ENCODE data around the gene ABO.
"Not testable (repeated sequence)": the region's sequence is repeated elsewhere in the genome, so short reads cannot be mapped to it uniquely, and the experiment has no call there.

Gene ABO

DNA sequence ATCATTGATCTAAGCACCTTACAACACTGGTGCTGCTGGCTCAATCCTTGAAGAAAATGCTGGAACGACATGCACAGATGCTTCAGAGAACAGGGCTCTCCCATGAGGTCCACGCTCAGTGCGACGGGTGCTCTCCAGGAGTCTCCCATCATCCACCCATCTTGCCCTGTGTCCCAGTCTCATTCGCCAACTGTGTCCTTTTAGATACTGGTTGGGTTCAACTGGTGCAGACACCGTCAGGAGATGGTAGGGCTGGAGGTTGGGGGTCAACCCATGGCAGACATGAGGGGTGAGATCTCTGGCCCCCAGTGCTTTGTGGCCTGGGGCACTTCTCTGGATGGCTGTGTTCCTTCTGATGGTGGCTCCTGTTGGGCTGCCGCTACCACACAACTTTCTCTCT is 64.4 kb downstream of the ABO start:
- H3K9me2 ChIP-seq (replicated peaks; ENCODE audit: insufficient read depth, low read length): no peaks in the 10 kb centered on the region
- H2AFZ ChIP-seq (ENCODE audit: low read depth, low read length, severe bottlenecking): no peak overlapping the region
- no peaks in the 10 kb centered on the region for H4K20me1 ChIP-seq (ENCODE audit: low read depth, low read length)
- H3K4me2 ChIP-seq (ENCODE audit: low read depth, low read length, poor library complexity, severe bottlenecking): no peak overlapping the region
- H3K4me3 ChIP-seq (ENCODE audit: insufficient read depth, low read length, poor library complexity, severe bottlenecking): no peak overlapping the region
- H3K36me3 ChIP-seq (ENCODE audit: low read length): no peaks in the 10 kb centered on the region
- no peak for TF ChIP-seq EZH2phosphoT487 (conservative IDR thresholded peaks at IDR 0.05; ENCODE audit: low read length)
- TF ChIP-seq, protein P1, sequence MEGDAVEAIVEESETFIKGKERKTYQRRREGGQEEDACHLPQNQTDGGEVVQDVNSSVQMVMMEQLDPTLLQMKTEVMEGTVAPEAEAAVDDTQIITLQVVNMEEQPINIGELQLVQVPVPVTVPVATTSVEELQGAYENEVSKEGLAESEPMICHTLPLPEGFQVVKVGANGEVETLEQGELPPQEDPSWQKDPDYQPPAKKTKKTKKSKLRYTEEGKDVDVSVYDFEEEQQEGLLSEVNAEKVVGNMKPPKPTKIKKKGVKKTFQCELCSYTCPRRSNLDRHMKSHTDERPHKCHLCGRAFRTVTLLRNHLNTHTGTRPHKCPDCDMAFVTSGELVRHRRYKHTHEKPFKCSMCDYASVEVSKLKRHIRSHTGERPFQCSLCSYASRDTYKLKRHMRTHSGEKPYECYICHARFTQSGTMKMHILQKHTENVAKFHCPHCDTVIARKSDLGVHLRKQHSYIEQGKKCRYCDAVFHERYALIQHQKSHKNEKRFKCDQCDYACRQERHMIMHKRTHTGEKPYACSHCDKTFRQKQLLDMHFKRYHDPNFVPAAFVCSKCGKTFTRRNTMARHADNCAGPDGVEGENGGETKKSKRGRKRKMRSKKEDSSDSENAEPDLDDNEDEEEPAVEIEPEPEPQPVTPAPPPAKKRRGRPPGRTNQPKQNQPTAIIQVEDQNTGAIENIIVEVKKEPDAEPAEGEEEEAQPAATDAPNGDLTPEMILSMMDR (IDR thresholded peaks at IDR 0.05; ENCODE audit: insufficient read depth, low read length, poor library complexity, severe bottlenecking): no peak
- H3K9me3 ChIP-seq (ENCODE audit: insufficient read depth, low read length): no peaks in the 10 kb centered on the region
- H3K9ac ChIP-seq (ENCODE audit: low read length): no peak overlapping the region
- no peak overlapping the region for H3K27ac ChIP-seq (ENCODE audit: low read depth, low read length)
- no peaks in the 10 kb centered on the region for H3K79me2 ChIP-seq (ENCODE audit: insufficient read depth, low read length)
- H3K27me3 ChIP-seq (ENCODE audit: low read length): no peaks in the 10 kb centered on the region
- H3F3A ChIP-seq (ENCODE audit: insufficient read depth): no peaks in the 10 kb centered on the region

DNA sequence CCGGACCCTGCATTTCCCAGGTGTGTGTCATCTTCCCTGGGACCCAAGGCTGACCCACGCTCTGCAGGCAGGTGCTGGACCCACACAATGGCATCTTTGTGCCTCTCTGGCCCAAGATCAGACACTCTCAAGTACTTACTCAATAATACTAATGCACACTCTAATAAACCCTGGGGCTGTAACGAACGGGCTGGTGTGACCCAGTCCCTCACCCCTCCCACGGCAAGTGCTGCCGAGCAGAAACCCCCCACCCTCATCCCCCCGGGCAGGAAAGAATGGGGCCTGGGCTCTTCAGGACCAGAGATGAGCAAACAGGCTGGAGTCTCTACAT is 64.8 kb downstream of the ABO start:
- H3K27me3 ChIP-seq (ENCODE audit: low read length): no peaks in the 10 kb centered on the region
- no peak for TF ChIP-seq EZH2phosphoT487 (conservative IDR thresholded peaks at IDR 0.05; ENCODE audit: low read length)
- TF ChIP-seq, protein P1 (IDR thresholded peaks at IDR 0.05; ENCODE audit: insufficient read depth, low read length, poor library complexity, severe bottlenecking): no peak
- H3K4me3 ChIP-seq (ENCODE audit: insufficient read depth, low read length, poor library complexity, severe bottlenecking): no peak overlapping the region
- H3K36me3 ChIP-seq (ENCODE audit: low read length): no peaks in the 10 kb centered on the region
- H2AFZ ChIP-seq (ENCODE audit: low read depth, low read length, severe bottlenecking): no peak overlapping the region
- no peaks in the 10 kb centered on the region for H3K79me2 ChIP-seq (ENCODE audit: insufficient read depth, low read length)
- H4K20me1 ChIP-seq (ENCODE audit: low read depth, low read length): no peaks in the 10 kb centered on the region
- H3K9me3 ChIP-seq (ENCODE audit: insufficient read depth, low read length): no peaks in the 10 kb centered on the region
- H3K9me2 ChIP-seq (replicated peaks; ENCODE audit: insufficient read depth, low read length): no peaks in the 10 kb centered on the region
- H3K4me2 ChIP-seq (ENCODE audit: low read depth, low read length, poor library complexity, severe bottlenecking): no peak overlapping the region
- H3K27ac ChIP-seq (ENCODE audit: low read depth, low read length): no peak overlapping the region
- H3F3A ChIP-seq (ENCODE audit: insufficient read depth): no peaks in the 10 kb centered on the region
- no peak overlapping the region for H3K9ac ChIP-seq (ENCODE audit: low read length)

DNA sequence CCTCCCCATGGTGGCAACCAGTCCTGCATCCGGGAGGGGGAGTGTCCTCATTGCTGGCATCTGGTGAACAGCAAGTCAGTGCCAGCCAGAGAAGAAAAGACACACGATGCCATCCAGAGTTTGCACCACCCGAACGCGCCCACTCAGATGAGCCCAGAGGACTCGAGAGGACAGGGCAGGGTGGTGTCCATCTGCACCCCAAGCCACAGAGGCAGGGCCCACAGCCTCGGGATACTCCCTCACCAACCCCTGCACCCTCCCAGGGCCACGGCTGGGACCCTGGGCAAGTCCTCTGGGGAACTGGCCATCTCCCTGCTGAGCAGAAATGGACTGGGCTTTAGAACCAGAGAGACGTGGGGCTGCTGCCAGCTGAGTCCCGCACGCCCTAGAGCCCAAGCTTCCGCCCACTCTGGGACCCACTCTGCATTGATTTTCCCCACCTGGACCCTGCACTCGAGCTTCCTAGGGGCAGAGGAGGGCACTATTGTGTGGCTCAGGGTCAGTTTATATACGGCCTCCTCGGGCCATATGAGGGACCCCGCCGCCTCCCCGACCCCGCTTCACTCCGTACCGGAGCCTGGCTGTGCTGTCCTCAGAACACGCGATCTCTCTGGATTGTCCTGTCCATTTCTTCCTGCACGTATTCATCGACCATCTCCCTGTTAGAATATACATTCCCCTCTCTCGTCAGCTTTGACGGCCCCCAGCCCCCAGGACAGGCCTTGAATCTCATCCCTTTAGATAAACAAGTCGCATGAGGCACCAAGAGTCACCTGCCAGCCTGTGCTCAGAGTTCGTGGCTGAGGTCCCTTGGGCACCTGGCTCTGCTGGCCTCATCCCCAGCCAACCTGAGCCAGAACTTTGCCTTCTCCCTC is 65.4 kb downstream of the ABO start:
- not testable (repeated sequence) for H4K20me1 ChIP-seq (ENCODE audit: low read depth, low read length); H3K4me2 ChIP-seq (ENCODE audit: low read depth, low read length, poor library complexity, severe bottlenecking); H3K79me2 ChIP-seq (ENCODE audit: insufficient read depth, low read length); H3K27me3 ChIP-seq (ENCODE audit: low read length); H3K9me2 ChIP-seq (replicated peaks; ENCODE audit: insufficient read depth, low read length); H3K9me3 ChIP-seq (ENCODE audit: insufficient read depth, low read length); H3K4me3 ChIP-seq (ENCODE audit: insufficient read depth, low read length, poor library complexity, severe bottlenecking); H3F3A ChIP-seq (ENCODE audit: insufficient read depth); H3K27ac ChIP-seq (ENCODE audit: low read depth, low read length); H2AFZ ChIP-seq (ENCODE audit: low read depth, low read length, severe bottlenecking); H3K36me3 ChIP-seq (ENCODE audit: low read length); H3K9ac ChIP-seq (ENCODE audit: low read length)

DNA sequence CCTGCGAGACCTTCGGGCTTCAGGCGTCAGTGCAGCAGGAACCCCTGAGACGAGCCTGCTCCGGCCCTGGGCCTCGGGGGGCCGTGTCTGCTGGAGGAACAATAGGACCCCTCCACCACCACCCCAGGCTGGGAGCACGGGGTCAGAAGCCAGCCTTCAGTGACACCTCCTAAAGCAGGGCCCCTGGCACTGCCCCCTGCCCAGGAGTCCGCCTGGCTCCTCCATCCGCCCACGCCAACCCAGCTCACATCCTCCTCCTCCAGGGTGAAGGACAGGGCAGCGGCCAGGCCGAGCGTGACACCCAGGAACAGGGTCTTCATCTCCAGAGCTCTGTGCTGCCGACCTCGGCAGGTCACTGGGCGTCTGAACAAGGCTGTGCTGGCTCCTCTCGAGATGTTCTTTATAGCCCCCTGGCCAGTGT is 66.1 kb downstream of the ABO start, which contains the start of gene OBP2B:
OBP2B (minus strand) TSS at position 371 of the 421 bp plus-strand sequence; CDS start at position 320, 51 bp downstream.
- H3F3A ChIP-seq (ENCODE audit: insufficient read depth); H3K9me3 ChIP-seq (ENCODE audit: insufficient read depth, low read length): not testable (repeated sequence)

DNA sequence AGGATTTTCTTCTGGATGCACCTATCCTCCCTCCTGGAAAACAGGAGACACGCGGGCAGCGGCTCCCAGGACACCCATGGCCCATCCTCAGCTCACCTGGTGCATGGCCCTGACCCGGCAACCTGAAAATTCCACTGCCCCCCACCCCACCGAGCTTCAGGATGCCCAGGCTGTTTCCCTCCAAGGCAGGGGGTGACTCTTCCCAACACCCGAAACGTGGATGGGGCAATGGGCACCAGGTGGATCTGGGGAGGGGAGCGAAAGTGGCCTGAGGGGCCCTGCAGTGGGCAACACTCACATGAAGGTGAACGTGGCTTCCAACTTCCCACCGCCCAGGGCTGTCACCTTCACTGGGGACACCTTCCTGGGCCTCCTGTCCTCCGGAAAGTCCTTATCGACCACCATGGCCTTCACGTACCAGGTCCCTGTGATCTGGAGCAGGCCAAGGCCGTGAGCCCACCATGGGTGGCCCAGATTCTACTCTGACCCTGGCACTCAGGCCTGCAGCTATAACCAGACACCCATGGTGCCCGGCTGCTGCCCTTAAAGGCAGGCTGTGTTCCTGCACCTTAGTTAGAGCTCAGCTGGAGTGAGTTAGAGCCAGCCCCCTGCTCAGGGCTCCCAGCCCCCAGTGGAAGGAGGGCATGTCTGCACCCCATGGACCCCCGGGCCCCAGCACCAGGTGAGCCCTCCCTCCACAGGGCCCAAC is 66.7 kb downstream of the ABO start:
- H3K79me2 ChIP-seq (ENCODE audit: insufficient read depth, low read length); H3F3A ChIP-seq (ENCODE audit: insufficient read depth); H3K36me3 ChIP-seq (ENCODE audit: low read length); H3K4me3 ChIP-seq (ENCODE audit: insufficient read depth, low read length, poor library complexity, severe bottlenecking); H3K27me3 ChIP-seq (ENCODE audit: low read length); H3K4me2 ChIP-seq (ENCODE audit: low read depth, low read length, poor library complexity, severe bottlenecking); H2AFZ ChIP-seq (ENCODE audit: low read depth, low read length, severe bottlenecking); H3K9me3 ChIP-seq (ENCODE audit: insufficient read depth, low read length); H3K9ac ChIP-seq (ENCODE audit: low read length); H3K9me2 ChIP-seq (replicated peaks; ENCODE audit: insufficient read depth, low read length); H3K27ac ChIP-seq (ENCODE audit: low read depth, low read length); H4K20me1 ChIP-seq (ENCODE audit: low read depth, low read length): not testable (repeated sequence)

More for the DNA sequence above, 66.1 kb downstream of the ABO start, which contains the start of gene OBP2B:
- H2AFZ ChIP-seq (ENCODE audit: low read depth, low read length, severe bottlenecking); H3K9ac ChIP-seq (ENCODE audit: low read length); H3K4me3 ChIP-seq (ENCODE audit: insufficient read depth, low read length, poor library complexity, severe bottlenecking); H3K27me3 ChIP-seq (ENCODE audit: low read length); H3K4me2 ChIP-seq (ENCODE audit: low read depth, low read length, poor library complexity, severe bottlenecking); H3K79me2 ChIP-seq (ENCODE audit: insufficient read depth, low read length); H3K27ac ChIP-seq (ENCODE audit: low read depth, low read length); H3K36me3 ChIP-seq (ENCODE audit: low read length); H4K20me1 ChIP-seq (ENCODE audit: low read depth, low read length); H3K9me2 ChIP-seq (replicated peaks; ENCODE audit: insufficient read depth, low read length): not testable (repeated sequence)
